ENCODE measurements around the gene RANBP10. TPM values are rescaled to one million over a fixed set of nuclear protein-coding genes. Genes with fewer than 3 reads are reported as not detected.
A peak's percentile ranks its signal among the peaks of the same experiment; 100 is the strongest.

The RANBP10 gene
- total and polyA plus RNA-seq, 4 donors: 6.7 to 23.0 (median 14.3) TPM

DNA sequence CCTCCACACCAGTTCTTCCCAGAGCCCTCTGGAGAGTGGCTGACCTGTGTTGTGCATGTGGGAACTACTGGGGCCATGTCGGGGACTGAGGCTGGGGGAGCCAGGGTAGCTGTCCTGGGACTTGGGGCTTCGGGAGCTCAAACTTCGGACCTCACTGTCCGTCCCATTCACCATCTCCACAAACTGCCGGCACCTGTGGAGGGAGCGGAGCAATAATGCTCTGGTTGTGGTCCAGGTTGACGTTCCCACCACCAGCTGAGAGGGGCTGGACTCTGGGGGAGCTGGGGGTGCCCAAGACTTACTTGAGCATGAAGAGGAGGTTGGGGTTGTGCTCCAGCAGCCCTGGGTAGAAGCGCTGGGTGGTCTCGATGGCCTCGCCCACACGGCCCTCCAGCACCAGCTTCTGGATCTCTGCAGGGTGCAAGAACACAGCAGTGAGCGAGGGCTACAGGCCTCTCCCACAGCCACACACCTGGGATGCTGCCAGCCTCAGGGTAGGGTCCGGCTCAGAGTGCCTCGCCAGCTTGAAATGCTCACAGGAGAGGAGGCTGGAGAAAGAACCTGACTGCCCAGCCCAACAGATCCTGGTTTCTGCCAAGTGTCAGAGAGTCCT is 76.6 kb downstream of the RANBP10 start:
- Histone ChIP-seq H3K36me3 (ENCODE audit: control insufficient read depth in 4 of 4, insufficient read depth in 4 of 4, low read length in 4 of 4) (peaks cover 0 to 59% (median 51%) of the 10 kb centered on the region in 4 donors), H3K4me1 (ENCODE audit: control insufficient read depth in 5 of 5, insufficient read depth in 5 of 5, low read length in 5 of 5) (no peaks in the 10 kb centered on the region), H3K9me3 (ENCODE audit: control insufficient read depth in 4 of 4, insufficient read depth in 3 of 4, low read length in 3 of 4) (no peaks in the 10 kb centered on the region), H3K27me3 (ENCODE audit: control insufficient read depth in 3 of 3, insufficient read depth in 3 of 3, low read length in 2 of 3) (no peaks in the 10 kb centered on the region), H3K27ac (ENCODE audit: low read depth in 1 of 2, low read length in 1 of 2) (no peak overlapping the region), H3K4me3 (no peak overlapping the region), H3K9ac (ENCODE audit: insufficient read depth in 1 of 2, low read length in 2 of 2) (no peak overlapping the region)
- ATAC-seq (ENCODE audit: insufficient read depth, low FRiP score) (no peak), DNase-seq (no peak)
- 98% methylated on average over 14 of the region's 14 CpGs for WGBS, 2 donors
- TF ChIP-seq, protein P1, sequence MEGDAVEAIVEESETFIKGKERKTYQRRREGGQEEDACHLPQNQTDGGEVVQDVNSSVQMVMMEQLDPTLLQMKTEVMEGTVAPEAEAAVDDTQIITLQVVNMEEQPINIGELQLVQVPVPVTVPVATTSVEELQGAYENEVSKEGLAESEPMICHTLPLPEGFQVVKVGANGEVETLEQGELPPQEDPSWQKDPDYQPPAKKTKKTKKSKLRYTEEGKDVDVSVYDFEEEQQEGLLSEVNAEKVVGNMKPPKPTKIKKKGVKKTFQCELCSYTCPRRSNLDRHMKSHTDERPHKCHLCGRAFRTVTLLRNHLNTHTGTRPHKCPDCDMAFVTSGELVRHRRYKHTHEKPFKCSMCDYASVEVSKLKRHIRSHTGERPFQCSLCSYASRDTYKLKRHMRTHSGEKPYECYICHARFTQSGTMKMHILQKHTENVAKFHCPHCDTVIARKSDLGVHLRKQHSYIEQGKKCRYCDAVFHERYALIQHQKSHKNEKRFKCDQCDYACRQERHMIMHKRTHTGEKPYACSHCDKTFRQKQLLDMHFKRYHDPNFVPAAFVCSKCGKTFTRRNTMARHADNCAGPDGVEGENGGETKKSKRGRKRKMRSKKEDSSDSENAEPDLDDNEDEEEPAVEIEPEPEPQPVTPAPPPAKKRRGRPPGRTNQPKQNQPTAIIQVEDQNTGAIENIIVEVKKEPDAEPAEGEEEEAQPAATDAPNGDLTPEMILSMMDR (IDR thresholded peaks at IDR 0.05; ENCODE audit: control extremely low read depth, extremely low read depth): no peak

DNA sequence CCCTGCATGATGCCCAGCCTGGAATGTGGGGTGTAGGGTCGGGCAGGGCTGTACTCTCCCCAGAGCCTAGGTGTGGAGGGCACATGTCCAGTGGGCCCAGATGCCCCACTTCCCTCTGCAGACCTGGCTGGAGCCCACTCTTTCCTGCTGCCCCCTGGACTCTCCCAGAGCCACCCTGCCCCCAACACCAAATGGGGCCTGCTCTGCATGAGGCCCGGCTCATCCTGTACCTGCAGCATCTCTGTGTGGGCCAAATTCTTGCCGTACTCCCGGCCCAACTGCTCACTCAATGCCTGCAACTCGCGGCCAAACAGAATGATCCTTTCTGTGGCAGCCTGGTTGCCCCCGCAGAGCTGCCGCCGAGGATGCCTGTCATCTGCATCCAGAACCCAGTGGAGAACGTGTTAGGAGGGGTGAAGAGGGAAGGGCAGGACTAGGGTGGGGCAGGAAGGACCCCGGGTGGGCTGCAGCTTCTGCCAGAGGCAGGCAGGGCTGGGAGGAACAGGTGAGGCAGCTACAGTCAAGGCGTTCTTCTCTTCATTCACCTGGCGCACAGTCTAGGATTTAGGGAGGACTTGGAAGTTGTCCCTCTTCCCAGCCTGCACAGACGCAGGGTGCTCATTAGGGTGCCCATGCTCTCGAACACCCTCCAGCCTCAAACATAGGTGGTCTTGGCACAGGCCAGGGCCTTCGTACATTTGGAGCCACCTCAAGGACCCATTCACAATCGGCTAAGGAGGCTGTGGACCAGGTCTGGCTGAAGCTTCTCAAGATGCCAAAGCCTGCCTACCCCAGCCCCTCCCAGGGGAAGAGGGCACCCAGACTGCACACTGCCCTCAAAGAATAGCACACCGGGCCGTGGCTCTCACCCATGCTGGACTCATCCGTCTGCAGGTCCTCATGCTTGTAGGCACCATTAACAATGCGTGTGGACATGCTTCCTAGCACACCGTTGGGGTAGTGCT is 78.6 kb downstream of the RANBP10 start:
- TF ChIP-seq, protein P1 (IDR thresholded peaks at IDR 0.05; ENCODE audit: control extremely low read depth, extremely low read depth): no peak
- no peak overlapping the region for H3K4me3 ChIP-seq
- ATAC-seq (ENCODE audit: insufficient read depth, low FRiP score) (no peak), DNase-seq (no peak)
- no peaks in the 10 kb centered on the region for H3K9me3 ChIP-seq (ENCODE audit: control insufficient read depth in 4 of 4, insufficient read depth in 3 of 4, low read length in 3 of 4)
- WGBS, 2 donors: 93 to 95% methylated on average over 21 to 22 of the region's 22 CpGs
- H3K36me3 ChIP-seq (ENCODE audit: control insufficient read depth in 4 of 4, insufficient read depth in 4 of 4, low read length in 4 of 4): peaks cover 0 to 64% (median 48%) of the 10 kb centered on the region in 4 donors
- no peak overlapping the region for H3K9ac ChIP-seq (ENCODE audit: insufficient read depth in 1 of 2, low read length in 2 of 2)
- no peak overlapping the region for H3K27ac ChIP-seq (ENCODE audit: low read depth in 1 of 2, low read length in 1 of 2)
- H3K4me1 ChIP-seq (ENCODE audit: control insufficient read depth in 5 of 5, insufficient read depth in 5 of 5, low read length in 5 of 5): no peaks in the 10 kb centered on the region
- H3K27me3 ChIP-seq (ENCODE audit: control insufficient read depth in 3 of 3, insufficient read depth in 3 of 3, low read length in 2 of 3): no peaks in the 10 kb centered on the region

DNA sequence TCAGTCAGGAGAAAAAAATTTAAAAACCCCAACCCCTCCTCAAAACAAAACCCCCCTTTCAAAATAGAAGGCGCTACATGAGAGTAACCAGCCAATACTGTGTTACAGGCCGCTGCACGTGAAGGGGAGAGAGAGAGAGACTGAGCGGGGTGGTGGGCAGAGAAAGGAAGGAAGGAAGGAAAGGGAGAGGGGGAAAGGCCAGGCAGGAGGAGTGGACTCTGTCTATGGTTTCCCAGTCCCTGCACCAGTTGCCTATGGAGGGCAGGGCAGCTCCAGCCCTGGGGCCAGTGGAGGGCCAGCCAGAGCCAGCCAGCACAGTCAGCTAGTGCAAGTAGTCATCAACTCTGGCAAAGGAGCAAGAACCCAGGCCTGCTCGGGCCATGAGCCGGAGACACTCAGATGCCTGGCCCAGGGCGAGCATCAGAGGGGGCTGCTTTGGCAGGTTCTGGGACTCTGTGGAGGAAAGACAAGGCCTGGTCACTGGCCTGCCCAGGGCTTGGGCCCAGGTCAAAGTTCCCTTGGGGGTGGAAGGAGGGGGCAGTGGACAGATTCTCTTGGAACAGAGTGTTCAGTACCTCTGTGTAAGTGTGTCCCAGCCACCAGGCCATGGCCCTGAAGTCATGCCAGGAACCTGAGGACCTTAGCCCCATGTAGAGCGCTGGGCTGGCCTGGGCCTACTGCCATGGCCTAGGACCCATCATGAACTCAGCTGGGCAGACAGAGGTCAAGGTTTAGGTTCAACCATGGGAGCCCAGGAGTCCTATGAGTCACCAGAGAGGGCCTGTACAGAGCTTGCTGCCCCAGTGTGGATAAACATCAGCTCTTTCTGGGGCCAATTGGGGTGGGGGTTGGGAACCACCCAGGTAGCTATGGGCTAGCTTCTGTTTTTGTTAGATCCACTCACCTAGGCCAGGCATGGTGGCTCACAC is 80.0 kb downstream of the RANBP10 start:
- H3K9ac ChIP-seq (ENCODE audit: insufficient read depth in 1 of 2, low read length in 2 of 2): no peak overlapping the region
- no peaks in the 10 kb centered on the region for H3K9me3 ChIP-seq (ENCODE audit: control insufficient read depth in 4 of 4, insufficient read depth in 3 of 4, low read length in 3 of 4)
- ATAC-seq (ENCODE audit: insufficient read depth, low FRiP score): no peak
- 86 to 92% methylated on average over 8 of the region's 8 CpGs for WGBS, 2 donors
- no peaks in the 10 kb centered on the region for H3K27me3 ChIP-seq (ENCODE audit: control insufficient read depth in 3 of 3, insufficient read depth in 3 of 3, low read length in 2 of 3)
- H3K27ac ChIP-seq (ENCODE audit: low read depth in 1 of 2, low read length in 1 of 2): peak overlapping the region in 1 of 2 donors; percentile 5
- H3K4me1 ChIP-seq (ENCODE audit: control insufficient read depth in 5 of 5, insufficient read depth in 5 of 5, low read length in 5 of 5): no peaks in the 10 kb centered on the region
- DNase-seq: no peak
- TF ChIP-seq, protein P1 (IDR thresholded peaks at IDR 0.05; ENCODE audit: control extremely low read depth, extremely low read depth): no peak
- no peak overlapping the region for H3K4me3 ChIP-seq
- H3K36me3 ChIP-seq (ENCODE audit: control insufficient read depth in 4 of 4, insufficient read depth in 4 of 4, low read length in 4 of 4): peaks cover 0 to 64% (median 44%) of the 10 kb centered on the region in 4 donors

Measured in lung (tissue), 12 donors.